Upper lobe of left lung (tissue), 4 donors: ENCODE results near the gene C3orf22.

Source experiments
- CTCF ChIP-seq, 6 experiments: fragments of 450-650 bp in 4 of 6; fragments of 200-600 bp in 2 of 6; sonication (generic) in 2 of 6; IDR thresholded peaks; one replicate each; pipeline ENCODE4 v1.5.1; 2016 to 2019; ENCODE audit warnings: antibody characterized with exemption in 6 of 6
- EP300 ChIP-seq, 4 donors: sonication (generic); formaldehyde crosslinking; IDR thresholded peaks; one replicate each; pipeline ENCODE4 v1.5.1; 2017; ENCODE audit warnings: antibody characterized with exemption in 4 of 4, control low read depth in 2 of 4
- POLR2A ChIP-seq, 4 donors: fragments of 450-650 bp; IDR thresholded peaks; one replicate each; pipeline ENCODE4 v1.5.1; 2016 to 2017; ENCODE audit warnings: antibody characterized with exemption in 4 of 4, mild to moderate bottlenecking in 2 of 4
- POLR2AphosphoS5 ChIP-seq, 2 donors: sonication (generic); formaldehyde crosslinking; IDR thresholded peaks; one replicate each; pipeline ENCODE4 v1.5.1; 2017; ENCODE audit warnings: antibody characterized with exemption in 2 of 2

GRCh38 chr3:126557415-126557745 lies 1.4 kb downstream of the C3orf22 start:
- TF ChIP-seq POLR2AphosphoS5 (IDR thresholded peaks at IDR 0.05): no peak
- TF ChIP-seq CTCF (IDR thresholded peaks at IDR 0.05): no peak
- TF ChIP-seq POLR2A (IDR thresholded peaks at IDR 0.05): no peak
- TF ChIP-seq EP300 (IDR thresholded peaks at IDR 0.05): no peak
